B cell (primary cell): ENCODE data around the gene PPP2R2D. TPM values are rescaled to one million over a fixed set of nuclear protein-coding genes. Genes with fewer than 3 reads are reported as not detected.

Source experiments
- ATAC-seq: fragments of 200-7000 bp; cut with Tn5 transposase; one replicate; pipeline ENCODE4 v1.10.0; 2021; ENCODE audit warnings: low read depth, mild to moderate bottlenecking, moderate number of reproducible peaks, moderate library complexity
- CTCF ChIA-PET: fragments of 350-600 bp; sonication (Branson Sonifier 250); formaldehyde crosslinking; loops from one replicate; lab custom pipeline; 2021; ENCODE audit warnings: antibody characterized with exemption, inconsistent platforms; lab: Charles Lee
- POLR2A ChIA-PET: fragments of 350-600 bp; sonication (Branson Sonifier 250); formaldehyde crosslinking; loops from one replicate; lab custom pipeline; 2021; ENCODE audit warnings: antibody characterized with exemption; lab: Charles Lee
- DNase-seq: peaks from one replicate; pipeline ENCODE4 v3.0.0; 2013
- H2AFZ ChIP-seq: 2 replicates; pipeline ENCODE4 v1.6.1; 2012; ENCODE audit warnings: mild to moderate bottlenecking, low read depth, low read length; ENCODE audit not compliant: insufficient read depth, poor library complexity, severe bottlenecking
- H3K27ac ChIP-seq, 2 donors: 1 replicate in 1 of 2; 2 replicates in 1 of 2; pipeline ENCODE4 v1.5.1; 2012 to 2013; ENCODE audit warnings: low read length in 2 of 2, mild to moderate bottlenecking in 2 of 2, moderate library complexity in 1 of 2
- H3K27me3 ChIP-seq, 4 experiments: fragments of 200-600 bp in 1 of 4; sonication (generic) in 1 of 4; replicated peaks in 1 of 4; 1 replicate in 2 of 4; 2 replicates in 2 of 4; pipeline versions ENCODE4 v1.6.1 to v1.7.0; 2013 to 2016; ENCODE audit warnings: low read length in 3 of 4, mild to moderate bottlenecking in 2 of 4, mixed read lengths in 1 of 4, moderate library complexity in 1 of 4; ENCODE audit not compliant: insufficient read depth in 4 of 4, control insufficient read depth in 3 of 4; ENCODE audit errors: control extremely low read depth in 1 of 4
- H3K36me3 ChIP-seq, 2 experiments: replicated peaks in 1 of 2; 1 replicate in 1 of 2; 2 replicates in 1 of 2; pipeline versions ENCODE4 v1.6.1 to v1.7.1; 2013; ENCODE audit warnings: low read length in 1 of 2; ENCODE audit not compliant: insufficient read depth in 2 of 2, control insufficient read depth in 1 of 2; ENCODE audit errors: control extremely low read depth in 1 of 2, extremely low read depth in 1 of 2
- H3K4me1 ChIP-seq, 2 donors: fragments of 200-600 bp in 1 of 2; sonication (generic) in 1 of 2; 1 replicate in 1 of 2; 2 replicates in 1 of 2; pipeline versions ENCODE4 v1.5.1 to v1.6.1; 2013 to 2017; ENCODE audit warnings: low read length in 2 of 2; ENCODE audit not compliant: control insufficient read depth in 2 of 2, insufficient read depth in 2 of 2
- H3K4me2 ChIP-seq: replicated peaks from 2 replicates; pipeline ENCODE3; 2012; ENCODE audit warnings: mild to moderate bottlenecking, low read depth, low read length; ENCODE audit not compliant: poor library complexity, severe bottlenecking
- H3K4me3 ChIP-seq, 5 experiments: fragments of 200-600 bp in 1 of 5; sonication (generic) in 1 of 5; 1 replicate in 3 of 5; 2 replicates in 2 of 5; pipeline versions ENCODE4 v1.5.1 to v1.7.0; 2011 to 2016; ENCODE audit warnings: low read length in 4 of 5, mild to moderate bottlenecking in 4 of 5, low read depth in 2 of 5, control low read depth in 1 of 5, moderate library complexity in 1 of 5; ENCODE audit not compliant: insufficient read depth in 1 of 5; ENCODE audit errors: control extremely low read depth in 1 of 5, extremely low read depth in 1 of 5
- H3K79me2 ChIP-seq: fragments of 200-600 bp; sonication (generic); one replicate; pipeline ENCODE4 v1.6.0; 2016; ENCODE audit warnings: low read length; ENCODE audit not compliant: control insufficient read depth, insufficient read depth
- H3K9ac ChIP-seq: fragments of 200-600 bp; sonication (generic); 2 replicates; pipeline ENCODE4 v1.6.1; 2017; ENCODE audit warnings: mild to moderate bottlenecking, low read length, moderate library complexity
- H3K9me3 ChIP-seq, 3 donors: one replicate each; pipeline versions ENCODE4 v1.6.1 to v1.7.1; 2013; ENCODE audit warnings: low read length in 2 of 3; ENCODE audit not compliant: control insufficient read depth in 2 of 3, insufficient read depth in 1 of 3; ENCODE audit errors: control extremely low read depth in 1 of 3
- H4K20me1 ChIP-seq: 2 replicates; pipeline ENCODE4 v1.6.0; 2012; ENCODE audit warnings: mild to moderate bottlenecking, low read length; ENCODE audit not compliant: insufficient read depth, control insufficient read depth, poor library complexity, severe bottlenecking
- H3K27ac Mint-ChIP-seq: one replicate; pipeline ENCODE4 v1.8.0; 2021; ENCODE audit warnings: mixed read lengths
- H3K27me3 Mint-ChIP-seq: one replicate; pipeline ENCODE4 v1.8.0; 2021; ENCODE audit warnings: mixed read lengths
- H3K4me1 Mint-ChIP-seq: one replicate; pipeline ENCODE4 v1.8.0; 2021; ENCODE audit warnings: mixed read lengths
- H3K4me3 Mint-ChIP-seq: one replicate; pipeline ENCODE4 v1.8.0; 2021; ENCODE audit warnings: mixed read lengths
- H3K9me3 Mint-ChIP-seq: one replicate; pipeline ENCODE4 v1.8.0; 2022; ENCODE audit warnings: mixed read lengths; ENCODE audit not compliant: insufficient read depth
- EZH2 ChIP-seq: IDR thresholded peaks from 2 replicates; pipeline ENCODE4 v1.6.1; 2012; ENCODE audit warnings: borderline replicate concordance, low read depth, mild to moderate bottlenecking, moderate library complexity, low read length; ENCODE audit not compliant: insufficient read depth, poor library complexity, severe bottlenecking
- WGBS: methylation state at CpG from one replicate; pipeline ENCODE4 v1.1.5; 2013; ENCODE audit warnings: missing lambda C conversion rate; ENCODE audit not compliant: insufficient coverage; 5-methylcytosine and 5-hydroxymethylcytosine counted together
- intact Hi-C: fragments of 100-400 bp; cut with micrococcal nuclease; formaldehyde crosslinking; loops from one replicate; pipeline ENCODE4 v1.10.0; 2022
- polyA plus RNA-seq: library from polyadenylated mRNA; depleted of rRNA; stranded (reverse); fragments of >200 nt; gene quantifications from 2 replicates; pipeline ENCODE4 v1.2.3, GENCODE V29; 2012
- total RNA-seq, 2 donors: library from RNA; stranded (reverse); fragments of 120-200 nt in 1 of 2; gene quantifications; 1 replicate in 1 of 2; 2 replicates in 1 of 2; pipeline versions ENCODE4 v1.2.3 to v1.2.4, GENCODE V29; 2013 to 2022
- TF ChIP-seq, protein P1 (sequence below): fragments of 200-600 bp; IDR thresholded peaks from one replicate; pipeline ENCODE4 v1.8.0; 2022; ENCODE audit warnings: antibody characterized with exemption, mild to moderate bottlenecking

The PPP2R2D gene
- total and polyA plus RNA-seq, 2 donors (not counting 1 experiment from before 2014, with no cell fraction given), result 25.8 to 45.6 TPM

GRCh38 chr10:131973160-131973951 lies 72.5 kb downstream of the PPP2R2D start:
- Histone ChIP-seq H3K36me3 (peaks cover 0 to 18% of the 10 kb centered on the region in 2 experiments), H2AFZ (no peak overlapping the region), H3K4me1 (no peaks in the 10 kb centered on the region), H3K4me2 (peak overlapping the region; percentile 10), H3K9me3 (peaks cover 0 to 3% (median 0%) of the 10 kb centered on the region in 3 donors), H3K27ac (no peak overlapping the region), H4K20me1 (peaks cover 4% of the 10 kb centered on the region), H3K27me3 (no peaks in the 10 kb centered on the region), H3K4me3 (no peak overlapping the region), H3K79me2 (peaks cover 3% of the 10 kb centered on the region), H3K9ac (no peak overlapping the region)
- DNase-seq, result no peak
- H3K27ac Mint-ChIP-seq, result no peak overlapping the region
- intact Hi-C loops, result no loop called here
- H3K4me1 Mint-ChIP-seq, result peaks cover 2% of the 10 kb centered on the region
- CTCF ChIA-PET, result no interaction called here
- TF ChIP-seq, protein P1, sequence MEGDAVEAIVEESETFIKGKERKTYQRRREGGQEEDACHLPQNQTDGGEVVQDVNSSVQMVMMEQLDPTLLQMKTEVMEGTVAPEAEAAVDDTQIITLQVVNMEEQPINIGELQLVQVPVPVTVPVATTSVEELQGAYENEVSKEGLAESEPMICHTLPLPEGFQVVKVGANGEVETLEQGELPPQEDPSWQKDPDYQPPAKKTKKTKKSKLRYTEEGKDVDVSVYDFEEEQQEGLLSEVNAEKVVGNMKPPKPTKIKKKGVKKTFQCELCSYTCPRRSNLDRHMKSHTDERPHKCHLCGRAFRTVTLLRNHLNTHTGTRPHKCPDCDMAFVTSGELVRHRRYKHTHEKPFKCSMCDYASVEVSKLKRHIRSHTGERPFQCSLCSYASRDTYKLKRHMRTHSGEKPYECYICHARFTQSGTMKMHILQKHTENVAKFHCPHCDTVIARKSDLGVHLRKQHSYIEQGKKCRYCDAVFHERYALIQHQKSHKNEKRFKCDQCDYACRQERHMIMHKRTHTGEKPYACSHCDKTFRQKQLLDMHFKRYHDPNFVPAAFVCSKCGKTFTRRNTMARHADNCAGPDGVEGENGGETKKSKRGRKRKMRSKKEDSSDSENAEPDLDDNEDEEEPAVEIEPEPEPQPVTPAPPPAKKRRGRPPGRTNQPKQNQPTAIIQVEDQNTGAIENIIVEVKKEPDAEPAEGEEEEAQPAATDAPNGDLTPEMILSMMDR, result no peak
- TF ChIP-seq EZH2, result no peak
- H3K27me3 Mint-ChIP-seq, result no peaks in the 10 kb centered on the region
- no peaks in the 10 kb centered on the region for H3K9me3 Mint-ChIP-seq
- no peak for ATAC-seq
- POLR2A ChIA-PET, result no interaction called here
- WGBS, result 92% methylated on average over 33 of the region's 34 CpGs
- peak overlapping the region; percentile 35 for H3K4me3 Mint-ChIP-seq
